PC-9 (cell line): ENCODE measurements around the gene TCF3. TPM values are rescaled to one million over a fixed set of nuclear protein-coding genes. Genes with fewer than 3 reads are reported as not detected.
A peak's percentile ranks its signal among the peaks of the same experiment; 100 is the strongest.

Source experiments
- BruUV-seq: library from RNA; stranded (reverse); fragments of 400-500 nt; replicated peaks from 2 replicates; lab custom pipeline; 2021; lab: Mats Ljungman, UMichigan
- CTCF ChIA-PET: fragments of 300-600 bp; sonication (Branson Sonifier 250); formaldehyde crosslinking; loops from one replicate; lab custom pipeline; 2022; ENCODE audit warnings: antibody characterized with exemption; lab: Charles Lee
- POLR2A ChIA-PET: fragments of 300-600 bp; sonication (Branson Sonifier 250); formaldehyde crosslinking; loops from one replicate; lab custom pipeline; 2022; ENCODE audit warnings: antibody characterized with exemption; ENCODE audit not compliant: unreplicated experiment; lab: Charles Lee
- DNase-seq, 2 experiments: peaks; one replicate each; pipeline versions ENCODE4 v3.0.0 to v3.0.0-alpha.2; 2015 to 2022; ENCODE audit warnings: mixed read lengths in 1 of 2
- H2AFZ ChIP-seq: fragments of 200-600 bp; sonication (generic); 2 replicates; pipeline ENCODE4 v1.8.1; 2017; ENCODE audit warnings: antibody characterized with exemption
- H3F3A ChIP-seq: fragments of 200-600 bp; sonication (generic); 2 replicates; pipeline ENCODE4 v1.8.1; 2017; ENCODE audit warnings: antibody characterized with exemption, mild to moderate bottlenecking, low read depth; ENCODE audit not compliant: insufficient read depth
- H3K27ac ChIP-seq: fragments of 200-600 bp; sonication (generic); 2 replicates; pipeline ENCODE4 v1.6.1; 2016; ENCODE audit warnings: mixed run types
- H3K27me3 ChIP-seq: fragments of 200-600 bp; sonication (generic); 2 replicates; pipeline ENCODE4 v1.6.1; 2016; ENCODE audit warnings: low read depth, mixed run types; ENCODE audit not compliant: insufficient read depth
- H3K36me3 ChIP-seq: fragments of 200-600 bp; sonication (generic); 2 replicates; pipeline ENCODE4 v1.6.1; 2016; ENCODE audit warnings: low read depth, mixed run types
- H3K4me1 ChIP-seq: fragments of 200-600 bp; sonication (generic); replicated peaks from 2 replicates; pipeline ENCODE4 v1.6.1; 2016; ENCODE audit warnings: mixed run types; ENCODE audit not compliant: insufficient read depth
- H3K4me2 ChIP-seq: fragments of 200-600 bp; sonication (generic); 2 replicates; pipeline ENCODE4 v1.6.1; 2017; ENCODE audit warnings: mixed run types
- H3K4me3 ChIP-seq: fragments of 200-600 bp; sonication (generic); 2 replicates; pipeline ENCODE4 v1.6.1; 2016; ENCODE audit warnings: mixed run types
- H3K79me2 ChIP-seq: fragments of 200-600 bp; sonication (generic); 2 replicates; pipeline ENCODE4 v1.6.1; 2017; ENCODE audit warnings: low read depth, mixed run types
- H3K9me2 ChIP-seq: fragments of 200-600 bp; sonication (generic); 2 replicates; pipeline ENCODE4 v1.8.1; 2017; ENCODE audit warnings: mild to moderate bottlenecking; ENCODE audit not compliant: insufficient read depth
- H3K9me3 ChIP-seq: fragments of 200-600 bp; sonication (generic); 2 replicates; pipeline ENCODE4 v1.8.1; 2016; ENCODE audit warnings: low read depth; ENCODE audit not compliant: insufficient read depth
- H4K20me1 ChIP-seq: fragments of 200-600 bp; sonication (generic); 2 replicates; pipeline ENCODE4 v1.8.1; 2017; ENCODE audit not compliant: insufficient read depth
- EZH2 ChIP-seq: fragments of 200-600 bp; sonication (generic); IDR thresholded peaks from 2 replicates; pipeline ENCODE4 v1.8.0; 2017; ENCODE audit warnings: antibody characterized with exemption, low read depth
- intact Hi-C: fragments of 100-400 bp; cut with micrococcal nuclease; formaldehyde crosslinking; loops from one replicate; pipeline ENCODE4 v1.10.0; 2022; ENCODE audit not compliant: unreplicated experiment
- total RNA-seq: library from RNA; stranded (reverse); gene quantifications from 2 replicates; pipeline ENCODE4 v1.2.3, GENCODE V29; 2021
- TF ChIP-seq, protein P1 (sequence below): fragments of 200-600 bp; sonication (generic); conservative IDR thresholded peaks from 2 replicates; pipeline ENCODE4 v1.6.1; 2017; ENCODE audit warnings: mixed run types, antibody characterized with exemption, mild to moderate bottlenecking, moderate library complexity

The TCF3 gene
- total RNA-seq, 1 experiment from 2014 or later = 98.0 TPM

DNA sequence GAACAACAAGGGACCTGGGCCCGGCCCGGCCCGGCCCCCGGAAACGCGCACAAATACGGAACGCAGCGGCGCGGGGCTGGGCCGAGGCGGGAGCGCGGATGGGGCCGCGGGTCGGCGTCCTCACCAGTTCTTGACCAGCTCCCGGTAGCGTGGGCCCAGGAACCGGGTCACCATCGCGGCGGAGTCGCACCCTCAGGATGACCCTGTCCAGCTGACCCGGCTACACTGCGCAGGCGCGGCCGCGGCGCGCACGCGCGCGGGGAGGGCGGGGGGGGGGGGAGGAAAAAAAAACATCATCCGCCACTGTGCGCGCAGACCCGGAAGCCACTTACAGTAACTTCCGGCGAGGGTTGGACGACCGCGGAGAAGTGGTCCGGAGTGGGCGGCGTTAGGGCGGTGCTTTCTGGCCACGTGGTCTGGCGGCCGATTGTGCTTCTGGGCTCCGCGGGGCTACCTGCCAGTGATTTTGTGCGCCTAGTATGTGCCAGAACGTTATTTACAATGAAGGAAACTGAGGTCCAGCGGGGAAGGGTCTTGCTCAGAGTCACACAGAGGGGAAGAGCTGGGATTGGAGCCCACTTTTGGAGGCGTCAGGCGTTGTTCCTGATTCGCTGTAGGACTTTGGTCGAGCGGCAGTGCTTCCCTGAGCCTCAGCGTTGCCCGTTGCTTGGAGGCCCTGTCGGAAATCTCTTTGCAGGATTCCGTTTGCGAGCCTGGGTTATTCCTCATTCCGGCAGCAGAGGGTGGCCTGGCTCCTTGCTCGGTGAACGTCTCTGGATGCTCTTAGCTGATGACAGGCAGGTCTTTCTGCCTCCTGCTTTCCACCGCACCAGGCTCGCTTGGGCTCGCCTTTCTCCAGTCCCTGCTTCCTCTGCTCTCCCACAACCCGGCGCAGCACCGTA, 46.9 kb downstream of the TCF3 start, which contains the start of gene UQCR11:
TSS of gene UQCR11 (minus strand) at position 227 of the 902 bp plus-strand sequence. CDS start at position 174, 53 bp downstream.
- TF ChIP-seq, protein P1, sequence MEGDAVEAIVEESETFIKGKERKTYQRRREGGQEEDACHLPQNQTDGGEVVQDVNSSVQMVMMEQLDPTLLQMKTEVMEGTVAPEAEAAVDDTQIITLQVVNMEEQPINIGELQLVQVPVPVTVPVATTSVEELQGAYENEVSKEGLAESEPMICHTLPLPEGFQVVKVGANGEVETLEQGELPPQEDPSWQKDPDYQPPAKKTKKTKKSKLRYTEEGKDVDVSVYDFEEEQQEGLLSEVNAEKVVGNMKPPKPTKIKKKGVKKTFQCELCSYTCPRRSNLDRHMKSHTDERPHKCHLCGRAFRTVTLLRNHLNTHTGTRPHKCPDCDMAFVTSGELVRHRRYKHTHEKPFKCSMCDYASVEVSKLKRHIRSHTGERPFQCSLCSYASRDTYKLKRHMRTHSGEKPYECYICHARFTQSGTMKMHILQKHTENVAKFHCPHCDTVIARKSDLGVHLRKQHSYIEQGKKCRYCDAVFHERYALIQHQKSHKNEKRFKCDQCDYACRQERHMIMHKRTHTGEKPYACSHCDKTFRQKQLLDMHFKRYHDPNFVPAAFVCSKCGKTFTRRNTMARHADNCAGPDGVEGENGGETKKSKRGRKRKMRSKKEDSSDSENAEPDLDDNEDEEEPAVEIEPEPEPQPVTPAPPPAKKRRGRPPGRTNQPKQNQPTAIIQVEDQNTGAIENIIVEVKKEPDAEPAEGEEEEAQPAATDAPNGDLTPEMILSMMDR = peak; percentile 57; the same call in 1 of the 2 replicates
- no peak for TF ChIP-seq EZH2
- POLR2A ChIA-PET = interaction anchor here (0.6 to 0.7 kb wide), 2 partner anchors 15 to 302 kb away, joined by 4 to 14 read pairs; no protein-coding TSS in a partner anchor
- Histone ChIP-seq H3K36me3 (no peaks in the 10 kb centered on the region), H3K79me2 (peaks cover 45% of the 10 kb centered on the region), H4K20me1 (peaks cover 14% of the 10 kb centered on the region; the same call in 1 of the 2 replicates), H3F3A (peaks cover 23% of the 10 kb centered on the region), H3K27ac (peak within 1 kb of the TSS; percentile 73), H3K4me2 (peak within 1 kb of the TSS; percentile 78), H3K9me2 (no peaks in the 10 kb centered on the region), H3K9me3 (no peaks in the 10 kb centered on the region), H3K4me3 (peak within 1 kb of the TSS; percentile 92), H3K4me1 (peaks cover 26% of the 10 kb centered on the region), H3K27me3 (no peaks in the 10 kb centered on the region), H2AFZ (peak within 1 kb of the TSS; percentile 87)
- DNase-seq = peak; percentile 86 to 92
- CTCF ChIA-PET = interaction anchor here (0.6 to 0.7 kb wide), 2 partner anchors 91 to 414 kb away, joined by 3 to 7 read pairs; no protein-coding TSS in a partner anchor
- intact Hi-C loops = loop anchor here (5.0 to 10.0 kb wide), 3 partner anchors 52 to 192 kb away; no protein-coding TSS in a partner anchor
- BruUV-seq = TSS peak; percentile 99

DNA sequence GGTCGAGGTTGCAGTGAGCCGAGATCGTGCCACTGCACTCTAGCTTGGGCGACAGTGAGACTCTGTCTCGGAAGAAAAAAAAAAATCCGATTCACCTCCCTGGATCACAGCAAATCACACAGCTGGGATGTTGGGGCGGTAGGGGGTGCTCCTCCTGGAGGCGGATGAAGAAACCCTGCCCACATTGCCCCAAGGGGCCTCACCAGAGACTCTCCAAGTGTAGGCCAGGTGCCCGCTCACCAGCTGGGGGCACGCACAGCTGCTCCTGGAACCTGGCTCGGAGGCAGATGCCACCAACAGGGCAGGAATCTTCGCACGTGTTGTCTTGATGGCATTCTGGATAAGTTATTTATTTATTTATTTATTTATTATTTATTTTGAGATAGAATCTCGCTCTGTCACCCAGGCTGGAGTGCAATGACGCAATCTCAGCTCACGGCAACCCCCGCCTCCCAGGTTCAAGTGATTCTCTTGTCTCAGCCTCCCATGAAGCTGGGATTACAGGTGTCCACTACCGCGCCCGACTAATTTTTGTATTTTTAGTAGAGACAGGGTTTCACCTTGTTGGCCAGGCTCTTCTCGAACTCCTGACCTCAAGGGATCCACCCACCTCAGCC, 50.2 kb downstream of the TCF3 start:
- Histone ChIP-seq H2AFZ (no peak overlapping the region), H3K36me3 (no peaks in the 10 kb centered on the region), H3K4me3 (no peak overlapping the region), H3K4me1 (peaks cover 19% of the 10 kb centered on the region), H3F3A (peaks cover 17% of the 10 kb centered on the region), H3K27ac (no peak overlapping the region), H3K79me2 (peaks cover 52% of the 10 kb centered on the region), H3K27me3 (no peaks in the 10 kb centered on the region), H3K4me2 (no peak overlapping the region), H3K9me3 (no peaks in the 10 kb centered on the region), H4K20me1 (peaks cover 14% of the 10 kb centered on the region; the same call in 1 of the 2 replicates), H3K9me2 (no peaks in the 10 kb centered on the region)
- ChIA-PET POLR2A (no interaction called here), CTCF (interaction anchor here (0.6 kb wide), 1 partner anchor 54 kb away, joined by 8 read pairs; no protein-coding TSS in a partner anchor)
- intact Hi-C loops = loop anchor here (10.0 kb wide), 1 partner anchor 163 kb away; no protein-coding TSS in a partner anchor
- DNase-seq = no peak
- BruUV-seq = no TSS peak
- no peak for TF ChIP-seq EZH2
- TF ChIP-seq, protein P1 = no peak

DNA sequence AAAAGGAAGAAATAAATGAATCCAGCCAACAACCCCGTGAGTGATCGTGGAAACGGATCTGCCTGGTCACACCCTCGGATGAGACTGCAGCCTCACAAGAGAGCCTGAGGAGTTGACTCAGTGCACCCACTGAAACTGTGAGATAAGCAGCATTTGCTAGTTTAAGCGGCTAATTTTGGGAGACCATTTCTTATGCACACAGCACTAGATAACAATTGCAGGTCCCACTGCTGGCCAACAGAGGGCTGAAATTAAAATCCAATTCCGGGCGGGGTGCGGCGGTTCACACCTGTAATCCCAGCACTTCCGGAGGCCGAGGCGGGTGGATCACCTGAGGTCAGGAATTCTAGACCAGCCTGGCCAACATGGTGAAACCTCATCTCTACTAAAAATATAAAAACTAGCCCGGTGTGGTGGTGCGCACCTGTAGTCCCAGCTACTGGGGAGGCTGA, 50.8 kb downstream of the TCF3 start:
- ChIA-PET POLR2A (no interaction called here), CTCF (interaction anchor here (0.6 kb wide), 1 partner anchor 54 kb away, joined by 8 read pairs; no protein-coding TSS in a partner anchor)
- Histone ChIP-seq H3K27ac (no peak overlapping the region), H3K4me1 (peaks cover 16% of the 10 kb centered on the region), H3K36me3 (no peaks in the 10 kb centered on the region), H3K4me2 (no peak overlapping the region), H3K9me3 (no peaks in the 10 kb centered on the region), H4K20me1 (peaks cover 14% of the 10 kb centered on the region; the same call in 1 of the 2 replicates), H3K4me3 (no peak overlapping the region), H3K27me3 (no peaks in the 10 kb centered on the region), H3K79me2 (peaks cover 52% of the 10 kb centered on the region), H2AFZ (no peak overlapping the region), H3F3A (peaks cover 12% of the 10 kb centered on the region), H3K9me2 (no peaks in the 10 kb centered on the region)
- no TSS peak for BruUV-seq
- TF ChIP-seq, protein P1 = peak; percentile 28; the same call in 1 of the 2 replicates
- TF ChIP-seq EZH2 = no peak
- no peak for DNase-seq
- intact Hi-C loops = loop anchor here (10.0 kb wide), 1 partner anchor 163 kb away; no protein-coding TSS in a partner anchor
